Ishikawa (cell line): ENCODE results near the gene SCNN1A.

Source experiments
- CEBPB ChIP-seq: IDR thresholded peaks from 2 replicates; pipeline ENCODE4 v1.6.1; 2012
- CREB1 ChIP-seq: IDR thresholded peaks from 2 replicates; pipeline ENCODE4 v1.6.1; 2012; ENCODE audit warnings: low read depth
- EGR1 ChIP-seq: IDR thresholded peaks from 2 replicates; pipeline ENCODE4 v1.6.1; 2012
- EP300 ChIP-seq: IDR thresholded peaks from 2 replicates; pipeline ENCODE4 v1.6.1; 2012; ENCODE audit warnings: borderline replicate concordance
- FOXM1 ChIP-seq: IDR thresholded peaks from 2 replicates; pipeline ENCODE4 v1.6.1; 2012; ENCODE audit warnings: low read depth, borderline replicate concordance
- NFIC ChIP-seq: IDR thresholded peaks from 2 replicates; pipeline ENCODE4 v1.6.1; 2012
- RAD21 ChIP-seq: IDR thresholded peaks from 2 replicates; pipeline ENCODE4 v1.6.1; 2012; ENCODE audit warnings: low read depth
- TAF1 ChIP-seq: IDR thresholded peaks from 2 replicates; pipeline ENCODE4 v1.6.1; 2012; ENCODE audit warnings: low read depth, mild to moderate bottlenecking
- TCF12 ChIP-seq: IDR thresholded peaks from 2 replicates; pipeline ENCODE4 v1.6.1; 2012; ENCODE audit warnings: low read depth
- TEAD4 ChIP-seq: IDR thresholded peaks from 2 replicates; pipeline ENCODE4 v1.6.1; 2012
- YY1 ChIP-seq: IDR thresholded peaks from 2 replicates; pipeline ENCODE4 v1.6.1; 2012; ENCODE audit warnings: low read depth
- ZBTB7A ChIP-seq: IDR thresholded peaks from 2 replicates; pipeline ENCODE4 v1.6.1; 2012; ENCODE audit warnings: low read depth
- TF ChIP-seq, protein P1 (sequence below): IDR thresholded peaks from 2 replicates; pipeline ENCODE4 v1.6.1; 2012
- TF ChIP-seq, protein P2 (sequence below): IDR thresholded peaks from 2 replicates; pipeline ENCODE4 v1.6.1; 2012
- TF ChIP-seq, protein P3 (sequence below): IDR thresholded peaks from 2 replicates; pipeline ENCODE4 v1.6.1; 2012; ENCODE audit warnings: low read depth, mild to moderate bottlenecking

SCNN1A gene

DNA sequence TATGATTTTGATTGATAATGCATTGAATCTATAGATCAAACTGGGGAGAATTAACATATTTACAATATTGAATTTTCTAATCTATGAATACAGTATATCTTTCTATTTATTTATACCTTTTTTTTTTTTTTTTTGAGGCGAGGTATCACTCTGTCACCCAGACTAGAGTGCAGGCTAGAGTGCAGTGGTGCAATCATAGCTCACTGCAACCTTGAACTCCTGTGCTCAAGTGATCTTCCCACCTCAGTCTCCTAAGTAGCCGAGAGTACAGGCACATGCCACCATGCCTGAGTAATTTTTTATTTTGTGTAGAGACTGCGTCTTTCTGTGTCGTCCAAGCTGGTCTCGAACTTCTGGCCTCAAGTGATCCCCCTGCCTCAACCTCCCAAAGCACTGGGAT, 29.0 kb upstream of the SCNN1A start:
- TF ChIP-seq FOXM1 (no peak), TAF1 (no peak), EGR1 (no peak)

DNA sequence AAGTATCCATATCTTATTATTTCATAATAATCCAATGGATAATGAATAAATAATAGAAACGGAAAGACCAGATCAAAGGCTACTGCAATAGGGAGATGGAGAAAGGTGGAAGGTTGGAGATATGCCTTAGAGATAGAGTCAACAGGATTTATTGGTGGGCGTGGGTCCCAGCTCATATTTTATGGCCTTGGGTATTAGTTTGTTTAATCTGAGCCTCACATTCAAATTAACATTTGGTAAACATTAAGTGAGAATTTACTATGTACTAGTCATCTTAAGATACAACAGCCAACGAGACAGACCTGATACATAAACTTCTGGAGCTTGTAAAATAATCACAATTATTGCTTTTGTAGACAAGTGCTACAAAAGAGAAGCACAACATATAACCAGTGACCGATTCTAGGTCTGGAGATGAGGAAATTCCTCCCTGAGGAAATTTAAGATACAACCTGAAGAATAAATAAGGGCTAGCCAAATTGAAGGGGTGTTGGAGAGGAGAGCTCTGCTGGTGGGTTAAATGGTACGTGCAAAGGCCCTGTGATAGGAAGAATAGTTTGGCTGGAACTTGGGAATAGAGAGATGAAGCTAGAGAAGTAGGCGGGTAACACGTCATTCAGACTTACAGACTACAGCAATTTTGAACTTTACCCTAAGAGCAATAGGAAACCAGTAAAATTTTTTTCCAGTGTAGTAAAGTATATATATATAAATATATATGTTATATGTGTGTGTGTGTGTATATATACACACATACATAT, 24.7 kb upstream of the SCNN1A start:
- TF ChIP-seq, protein P1, sequence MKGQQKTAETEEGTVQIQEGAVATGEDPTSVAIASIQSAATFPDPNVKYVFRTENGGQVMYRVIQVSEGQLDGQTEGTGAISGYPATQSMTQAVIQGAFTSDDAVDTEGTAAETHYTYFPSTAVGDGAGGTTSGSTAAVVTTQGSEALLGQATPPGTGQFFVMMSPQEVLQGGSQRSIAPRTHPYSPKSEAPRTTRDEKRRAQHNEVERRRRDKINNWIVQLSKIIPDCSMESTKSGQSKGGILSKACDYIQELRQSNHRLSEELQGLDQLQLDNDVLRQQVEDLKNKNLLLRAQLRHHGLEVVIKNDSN, result no peak
- TF ChIP-seq CEBPB (no peak), EP300 (no peak), CREB1 (no peak), TEAD4 (no peak), TAF1 (no peak), NFIC (no peak), EGR1 (no peak), RAD21 (no peak), YY1 (no peak), FOXM1 (no peak), ZBTB7A (no peak), TCF12 (no peak)
- TF ChIP-seq, protein P2, sequence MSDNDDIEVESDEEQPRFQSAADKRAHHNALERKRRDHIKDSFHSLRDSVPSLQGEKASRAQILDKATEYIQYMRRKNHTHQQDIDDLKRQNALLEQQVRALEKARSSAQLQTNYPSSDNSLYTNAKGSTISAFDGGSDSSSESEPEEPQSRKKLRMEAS, result no peak
- TF ChIP-seq, protein P3, sequence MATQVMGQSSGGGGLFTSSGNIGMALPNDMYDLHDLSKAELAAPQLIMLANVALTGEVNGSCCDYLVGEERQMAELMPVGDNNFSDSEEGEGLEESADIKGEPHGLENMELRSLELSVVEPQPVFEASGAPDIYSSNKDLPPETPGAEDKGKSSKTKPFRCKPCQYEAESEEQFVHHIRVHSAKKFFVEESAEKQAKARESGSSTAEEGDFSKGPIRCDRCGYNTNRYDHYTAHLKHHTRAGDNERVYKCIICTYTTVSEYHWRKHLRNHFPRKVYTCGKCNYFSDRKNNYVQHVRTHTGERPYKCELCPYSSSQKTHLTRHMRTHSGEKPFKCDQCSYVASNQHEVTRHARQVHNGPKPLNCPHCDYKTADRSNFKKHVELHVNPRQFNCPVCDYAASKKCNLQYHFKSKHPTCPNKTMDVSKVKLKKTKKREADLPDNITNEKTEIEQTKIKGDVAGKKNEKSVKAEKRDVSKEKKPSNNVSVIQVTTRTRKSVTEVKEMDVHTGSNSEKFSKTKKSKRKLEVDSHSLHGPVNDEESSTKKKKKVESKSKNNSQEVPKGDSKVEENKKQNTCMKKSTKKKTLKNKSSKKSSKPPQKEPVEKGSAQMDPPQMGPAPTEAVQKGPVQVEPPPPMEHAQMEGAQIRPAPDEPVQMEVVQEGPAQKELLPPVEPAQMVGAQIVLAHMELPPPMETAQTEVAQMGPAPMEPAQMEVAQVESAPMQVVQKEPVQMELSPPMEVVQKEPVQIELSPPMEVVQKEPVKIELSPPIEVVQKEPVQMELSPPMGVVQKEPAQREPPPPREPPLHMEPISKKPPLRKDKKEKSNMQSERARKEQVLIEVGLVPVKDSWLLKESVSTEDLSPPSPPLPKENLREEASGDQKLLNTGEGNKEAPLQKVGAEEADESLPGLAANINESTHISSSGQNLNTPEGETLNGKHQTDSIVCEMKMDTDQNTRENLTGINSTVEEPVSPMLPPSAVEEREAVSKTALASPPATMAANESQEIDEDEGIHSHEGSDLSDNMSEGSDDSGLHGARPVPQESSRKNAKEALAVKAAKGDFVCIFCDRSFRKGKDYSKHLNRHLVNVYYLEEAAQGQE, result no peak

DNA sequence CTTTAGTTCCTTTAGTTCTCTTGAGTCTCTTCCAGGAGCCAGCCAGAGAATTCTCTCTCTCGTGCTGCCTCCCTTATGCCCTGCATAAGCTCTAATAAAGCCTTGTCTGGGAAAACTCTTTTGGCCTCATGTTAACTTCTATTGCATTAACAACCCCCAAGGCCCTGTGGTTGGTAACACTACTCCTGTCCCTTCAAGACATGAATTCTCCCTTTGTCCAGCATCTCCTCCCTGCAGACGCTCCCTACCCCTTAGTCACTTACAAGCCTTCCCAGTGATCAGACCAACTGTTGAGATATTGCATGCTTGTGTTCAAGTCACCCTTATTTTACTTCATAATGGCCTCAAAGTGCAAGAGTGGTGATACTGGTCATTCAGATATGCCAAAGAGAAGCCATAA, 20.7 kb upstream of the SCNN1A start:
- TF ChIP-seq EGR1, result no peak
- no peak for TF ChIP-seq TAF1
- TF ChIP-seq CREB1, result no peak
- TF ChIP-seq FOXM1, result no peak
- TF ChIP-seq, protein P3, result no peak
- TF ChIP-seq, protein P2, result no peak
- TF ChIP-seq RAD21, result no peak
- no peak for TF ChIP-seq NFIC
- no peak for TF ChIP-seq TCF12
- TF ChIP-seq EP300, result no peak
- no peak for TF ChIP-seq YY1
- no peak for TF ChIP-seq ZBTB7A
- TF ChIP-seq, protein P1, result no peak
- TF ChIP-seq CEBPB, result no peak

DNA sequence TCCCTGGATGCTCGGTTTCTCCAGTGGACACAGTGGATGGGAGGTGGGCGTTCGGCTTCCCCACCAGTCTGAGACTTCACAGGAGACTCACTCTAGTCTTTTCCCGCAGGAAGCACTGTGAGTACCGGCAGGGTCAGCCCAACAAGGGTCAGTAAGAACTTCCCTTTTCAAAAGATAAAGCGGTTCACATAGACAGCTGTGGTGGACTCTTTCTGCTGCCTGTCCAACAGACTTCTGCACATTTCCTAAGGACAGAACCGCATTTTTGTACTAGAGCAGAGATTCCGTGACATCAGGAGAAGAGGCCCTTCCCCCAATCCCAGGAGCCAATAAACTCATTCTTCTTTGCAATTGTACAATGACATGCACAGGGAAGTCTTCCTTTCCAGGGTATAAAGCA, 19.0 kb upstream of the SCNN1A start:
- no peak for TF ChIP-seq RAD21
- no peak for TF ChIP-seq ZBTB7A
- TF ChIP-seq EGR1, result no peak
- TF ChIP-seq, protein P3, result no peak
- TF ChIP-seq NFIC, result no peak
- TF ChIP-seq, protein P2, result no peak
- no peak for TF ChIP-seq TAF1
- no peak for TF ChIP-seq FOXM1
- no peak for TF ChIP-seq CEBPB
- no peak for TF ChIP-seq EP300
- TF ChIP-seq TCF12, result no peak
- TF ChIP-seq TEAD4, result no peak
- TF ChIP-seq CREB1, result no peak
